Lower lobe of right lung (tissue), 2 donors: ENCODE results near the gene APBB2. TPM values are rescaled to one million over a fixed set of nuclear protein-coding genes. Genes with fewer than 3 reads are reported as not detected.

Experiments used
- ATAC-seq, 2 donors: fragments of 200-7000 bp; cut with Tn5 transposase; one replicate each; pipeline ENCODE4 v1.9.1; 2020 to 2022; ENCODE audit warnings: mild to moderate bottlenecking in 2 of 2, moderate library complexity in 2 of 2
- DNase-seq: peaks from one replicate; pipeline ENCODE4 v3.0.0-alpha.2; 2020
- H3K27ac ChIP-seq: fragments of 200-600 bp; one replicate; pipeline ENCODE4 v1.8.0; 2022
- H3K27me3 ChIP-seq: fragments of 200-600 bp; one replicate; pipeline ENCODE4 v1.8.0; 2022; ENCODE audit warnings: low read depth
- H3K36me3 ChIP-seq: fragments of 200-600 bp; one replicate; pipeline ENCODE4 v1.8.0; 2022; ENCODE audit warnings: mild to moderate bottlenecking
- H3K4me1 ChIP-seq: fragments of 200-600 bp; one replicate; pipeline ENCODE4 v1.8.0; 2022
- H3K4me3 ChIP-seq: fragments of 200-600 bp; one replicate; pipeline ENCODE4 v1.8.0; 2022; ENCODE audit warnings: mild to moderate bottlenecking
- H3K9me3 ChIP-seq: fragments of 200-600 bp; one replicate; pipeline ENCODE4 v1.8.0; 2022
- intact Hi-C: fragments of 100-400 bp; cut with DNase I; formaldehyde crosslinking; loops from one replicate; pipeline ENCODE4 v1.11.0; 2022
- total RNA-seq: library from RNA; stranded (reverse); fragmentation: NEBNext Ultra II Directional; extraction: Animal tissue kit (Norgen Biotek cat#: 25700); gene quantifications from one replicate; pipeline ENCODE4 v1.2.1, GENCODE V29; 2021
- TF ChIP-seq, protein P1 (sequence below): fragments of 200-600 bp; IDR thresholded peaks from one replicate; pipeline ENCODE4 v1.8.0; 2022; ENCODE audit warnings: antibody characterized with exemption, mild to moderate bottlenecking
- donor health status: DM: no; HTN: yes; CAD: no; lungs with severe emphysema.

The APBB2 gene
- total RNA-seq, 1 donor from 2014 or later = 59.3 TPM

DNA sequence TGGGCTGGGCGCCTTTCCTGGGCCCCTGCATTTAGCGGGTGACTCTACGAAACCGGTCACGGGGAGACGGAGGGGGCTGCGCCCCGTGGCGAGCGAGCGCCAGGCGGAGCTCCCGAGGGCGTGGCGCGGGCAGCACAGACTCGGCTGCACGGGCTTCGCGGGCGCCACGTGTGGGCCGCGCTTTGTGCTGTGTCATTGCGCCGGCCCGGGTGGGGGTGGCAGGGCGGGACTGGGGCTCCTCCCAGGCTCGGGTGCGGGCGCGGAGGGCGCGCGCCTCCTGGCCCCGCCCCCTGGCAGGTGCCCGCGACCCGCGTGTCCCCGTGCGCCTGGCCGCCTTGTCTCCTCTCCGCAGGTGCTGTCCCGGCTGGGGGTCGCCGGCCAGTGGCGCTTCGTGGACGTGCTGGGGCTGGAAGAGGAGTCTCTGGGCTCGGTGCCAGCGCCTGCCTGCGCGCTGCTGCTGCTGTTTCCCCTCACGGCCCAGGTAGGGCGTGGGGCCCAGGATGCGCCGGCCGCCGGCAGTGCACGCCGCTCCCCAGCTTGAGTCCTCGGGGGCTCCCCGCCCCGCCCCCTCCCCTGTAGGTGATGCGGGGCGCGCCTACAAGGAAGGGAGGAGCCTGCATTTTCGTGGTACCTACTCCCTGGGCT lies 43.0 kb upstream of the APBB2 start:
- intact Hi-C loops = no loop called here
- Histone ChIP-seq H3K27ac (no peak overlapping the region), H3K36me3 (no peaks in the 10 kb centered on the region), H3K4me1 (peaks cover 16% of the 10 kb centered on the region), H3K27me3 (peaks cover 45% of the 10 kb centered on the region), H3K4me3 (peak overlapping the region; percentile 56), H3K9me3 (no peaks in the 10 kb centered on the region)
- ATAC-seq = peak; percentile 91 to 93
- DNase-seq = peak; percentile 61
- TF ChIP-seq, protein P1, sequence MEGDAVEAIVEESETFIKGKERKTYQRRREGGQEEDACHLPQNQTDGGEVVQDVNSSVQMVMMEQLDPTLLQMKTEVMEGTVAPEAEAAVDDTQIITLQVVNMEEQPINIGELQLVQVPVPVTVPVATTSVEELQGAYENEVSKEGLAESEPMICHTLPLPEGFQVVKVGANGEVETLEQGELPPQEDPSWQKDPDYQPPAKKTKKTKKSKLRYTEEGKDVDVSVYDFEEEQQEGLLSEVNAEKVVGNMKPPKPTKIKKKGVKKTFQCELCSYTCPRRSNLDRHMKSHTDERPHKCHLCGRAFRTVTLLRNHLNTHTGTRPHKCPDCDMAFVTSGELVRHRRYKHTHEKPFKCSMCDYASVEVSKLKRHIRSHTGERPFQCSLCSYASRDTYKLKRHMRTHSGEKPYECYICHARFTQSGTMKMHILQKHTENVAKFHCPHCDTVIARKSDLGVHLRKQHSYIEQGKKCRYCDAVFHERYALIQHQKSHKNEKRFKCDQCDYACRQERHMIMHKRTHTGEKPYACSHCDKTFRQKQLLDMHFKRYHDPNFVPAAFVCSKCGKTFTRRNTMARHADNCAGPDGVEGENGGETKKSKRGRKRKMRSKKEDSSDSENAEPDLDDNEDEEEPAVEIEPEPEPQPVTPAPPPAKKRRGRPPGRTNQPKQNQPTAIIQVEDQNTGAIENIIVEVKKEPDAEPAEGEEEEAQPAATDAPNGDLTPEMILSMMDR = no peak

DNA sequence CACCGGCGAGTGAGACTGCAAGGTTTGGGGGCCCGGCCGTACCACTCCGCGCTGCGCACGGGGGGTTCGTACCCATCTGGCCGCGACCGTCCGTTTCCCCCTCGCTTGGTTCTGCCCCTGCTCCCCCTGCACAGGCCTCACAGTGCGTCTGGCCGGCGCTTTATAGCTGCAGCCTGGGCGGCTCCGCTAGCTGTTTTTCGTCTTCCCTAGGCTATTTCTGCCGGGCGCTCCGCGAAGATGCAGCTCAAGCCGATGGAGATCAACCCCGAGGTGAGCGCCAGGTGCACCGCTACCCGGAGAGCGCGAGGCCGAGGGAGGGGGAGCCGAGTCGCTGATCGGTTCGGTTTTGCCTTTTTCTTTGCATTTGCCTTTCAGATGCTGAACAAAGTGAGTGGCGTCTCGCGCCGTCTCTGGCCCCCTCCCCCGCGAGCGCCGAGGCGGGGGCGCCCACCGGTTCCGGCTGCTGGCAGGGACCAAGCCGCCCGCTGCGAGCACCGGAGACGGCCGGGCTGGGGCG lies 42.5 kb upstream of the APBB2 start, which contains the start of gene UCHL1:
Gene UCHL1 (plus strand): TSS at position 189 of the 517 bp plus-strand sequence. CDS start 49 bp downstream, at position 238.
- no peak for DNase-seq
- TF ChIP-seq, protein P1 = no peak

DNA sequence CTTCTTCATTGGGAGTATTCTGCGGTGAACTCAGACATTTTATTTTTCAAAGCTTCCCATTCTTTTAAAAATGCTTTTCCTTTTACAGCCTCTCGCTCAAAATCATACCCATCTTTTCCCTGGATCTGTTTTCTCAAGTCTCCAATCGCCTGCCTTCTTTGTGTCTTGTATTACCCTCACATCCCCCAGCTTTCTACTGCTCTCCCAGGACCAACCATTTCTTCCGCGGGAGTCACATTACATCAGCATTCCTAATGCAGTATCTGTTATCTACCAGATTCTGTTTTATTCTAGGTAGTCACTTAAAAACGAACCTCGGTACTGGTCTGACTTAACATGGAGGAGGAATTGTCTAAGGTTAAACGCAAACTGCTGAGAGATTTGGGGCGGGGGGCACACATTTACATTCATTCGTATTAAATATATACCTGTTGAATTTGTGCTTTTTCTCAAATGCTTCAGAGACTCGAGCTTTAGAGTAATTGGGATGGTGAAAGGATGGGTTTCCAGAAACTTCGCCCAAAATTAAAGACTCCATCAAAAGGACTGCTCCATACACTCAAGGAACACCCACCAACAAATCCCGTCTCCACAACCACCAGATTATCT lies 41.9 kb upstream of the APBB2 start:
- H3K27ac ChIP-seq = no peak overlapping the region
- TF ChIP-seq, protein P1 = no peak
- peaks cover 45% of the 10 kb centered on the region for H3K27me3 ChIP-seq
- peak overlapping the region; percentile 56 for H3K4me3 ChIP-seq
- intact Hi-C loops = no loop called here
- no peaks in the 10 kb centered on the region for H3K36me3 ChIP-seq
- DNase-seq = no peak
- no peak for ATAC-seq
- H3K4me1 ChIP-seq = peaks cover 16% of the 10 kb centered on the region
- H3K9me3 ChIP-seq = no peaks in the 10 kb centered on the region

More for the DNA sequence above, 42.5 kb upstream of the APBB2 start, which contains the start of gene UCHL1:
- Histone ChIP-seq H3K27me3 (peaks cover 45% of the 10 kb centered on the region), H3K4me3 (peak within 1 kb of the TSS; percentile 56), H3K4me1 (peaks cover 16% of the 10 kb centered on the region), H3K9me3 (no peaks in the 10 kb centered on the region), H3K27ac (no peak within 1 kb of the TSS), H3K36me3 (no peaks in the 10 kb centered on the region)
- intact Hi-C loops = no loop called here
- peak; percentile 45 to 52 for ATAC-seq

DNA sequence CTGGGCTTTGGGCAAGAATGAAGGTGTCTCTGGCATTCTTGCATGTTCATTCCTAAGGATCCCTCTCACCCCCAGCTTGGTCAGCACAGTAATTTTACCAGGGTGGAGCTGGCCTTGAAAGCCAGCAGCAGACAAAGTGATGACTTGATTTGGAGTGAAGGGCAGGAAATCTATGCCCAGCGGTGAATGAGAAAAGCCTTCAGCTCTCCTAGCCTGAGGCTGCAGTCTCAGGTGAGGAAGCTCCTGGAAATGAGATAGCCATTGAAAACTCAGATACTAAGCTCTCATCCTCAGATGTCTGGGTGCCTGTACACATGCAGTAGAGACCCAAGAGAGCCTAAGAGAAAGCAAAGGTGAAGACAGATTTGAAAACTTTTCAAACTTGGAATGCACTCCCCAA lies 31.6 kb upstream of the APBB2 start:
- H3K36me3 ChIP-seq = no peaks in the 10 kb centered on the region
- no peaks in the 10 kb centered on the region for H3K4me1 ChIP-seq
- ATAC-seq = no peak
- H3K27me3 ChIP-seq = no peaks in the 10 kb centered on the region
- TF ChIP-seq, protein P1 = no peak
- DNase-seq = no peak
- H3K4me3 ChIP-seq = no peak overlapping the region
- no peak overlapping the region for H3K27ac ChIP-seq
- no peaks in the 10 kb centered on the region for H3K9me3 ChIP-seq
- intact Hi-C loops = no loop called here

DNA sequence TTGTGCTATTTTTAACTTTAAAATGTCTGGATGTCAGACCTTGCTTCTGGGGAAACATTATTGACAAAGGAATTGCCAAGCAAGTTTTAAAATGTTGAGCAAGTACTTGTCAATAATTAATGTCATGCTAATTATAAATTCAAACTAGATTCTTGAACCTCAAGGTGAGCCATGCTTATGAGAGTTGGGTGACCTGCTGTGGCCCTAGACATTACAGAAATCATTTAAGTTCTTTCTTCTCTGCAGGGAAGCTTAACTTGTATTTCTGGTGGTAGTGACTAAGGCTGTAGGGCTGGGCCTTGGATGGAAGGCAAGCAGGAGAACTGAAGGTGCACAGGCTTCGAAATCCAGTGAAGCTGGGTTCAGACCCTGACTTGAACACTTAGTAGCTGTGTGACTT lies 27.6 kb upstream of the APBB2 start:
- Histone ChIP-seq H3K9me3 (no peaks in the 10 kb centered on the region), H3K27ac (no peak overlapping the region), H3K36me3 (no peaks in the 10 kb centered on the region), H3K27me3 (no peaks in the 10 kb centered on the region), H3K4me3 (no peak overlapping the region), H3K4me1 (no peaks in the 10 kb centered on the region)
- TF ChIP-seq, protein P1 = no peak
- no peak for DNase-seq
- intact Hi-C loops = no loop called here
- no peak for ATAC-seq
